HepG2 (cell line): Measurements from ENCODE around the gene VILL. TPM values are rescaled to one million over a fixed set of nuclear protein-coding genes. Genes with fewer than 3 reads are reported as not detected.

Source experiments
- ATF7-NPFF ChIP-seq: sonication (generic); formaldehyde crosslinking; IDR thresholded peaks from 2 replicates; pipeline ENCODE4 v1.8.1; 2023; ENCODE audit warnings: mild to moderate bottlenecking, low read depth, missing genetic modification reagents, moderate library complexity
- DPF2 ChIP-seq: sonication (generic); formaldehyde crosslinking; IDR thresholded peaks from 2 replicates; pipeline ENCODE4 v1.4.0; 2020; ENCODE audit warnings: mild to moderate bottlenecking, low read depth, missing genetic modification reagents, borderline replicate concordance
- ELF1 ChIP-seq: sonication (generic); formaldehyde crosslinking; IDR thresholded peaks from 2 replicates; pipeline ENCODE4 v1.4.0; 2020; ENCODE audit warnings: missing genetic modification reagents
- HNRNPL ChIP-seq: fragments of 200-400 bp; formaldehyde crosslinking; IDR thresholded peaks from 2 replicates; pipeline ENCODE4 v1.6.1; 2017; ENCODE audit warnings: mild to moderate bottlenecking, low read depth, low read length
- HOXA5 ChIP-seq: sonication (generic); formaldehyde crosslinking; IDR thresholded peaks from 2 replicates; pipeline ENCODE4 v1.4.0; 2020; ENCODE audit warnings: missing genetic modification reagents
- JUN ChIP-seq: sonication (generic); formaldehyde crosslinking; IDR thresholded peaks from 2 replicates; pipeline ENCODE4 v1.4.0; 2020; ENCODE audit warnings: mild to moderate bottlenecking, missing genetic modification reagents
- MED13 ChIP-seq: sonication (generic); formaldehyde crosslinking; IDR thresholded peaks from 2 replicates; pipeline ENCODE4 v1.5.0; 2020; ENCODE audit warnings: missing genetic modification reagents
- MEIS2 ChIP-seq: sonication (generic); formaldehyde crosslinking; IDR thresholded peaks from 2 replicates; pipeline ENCODE4 v1.9.0; 2021; ENCODE audit warnings: mild to moderate bottlenecking, missing genetic modification reagents
- MXD4 ChIP-seq: IDR thresholded peaks from 2 replicates; pipeline ENCODE4 v1.6.1; 2016; ENCODE audit warnings: mild to moderate bottlenecking, missing biosample characterization, missing genetic modification reagents
- NR1H2 ChIP-seq: sonication (generic); formaldehyde crosslinking; IDR thresholded peaks from 2 replicates; pipeline ENCODE4 v1.8.1; 2022; ENCODE audit warnings: low read depth, missing genetic modification reagents, borderline replicate concordance
- SIN3A ChIP-seq: IDR thresholded peaks from 2 replicates; pipeline ENCODE4 v1.6.1; 2011; ENCODE audit warnings: low read depth, mild to moderate bottlenecking, control low read depth, low read length, borderline replicate concordance
- SRY ChIP-seq: sonication (generic); formaldehyde crosslinking; IDR thresholded peaks from 2 replicates; pipeline ENCODE4 v1.8.0; 2022; ENCODE audit warnings: mild to moderate bottlenecking, missing genetic modification reagents
- ZBTB3 ChIP-seq: sonication (generic); formaldehyde crosslinking; IDR thresholded peaks from 2 replicates; pipeline ENCODE4 v1.4.0; 2020; ENCODE audit warnings: low read depth, mild to moderate bottlenecking, moderate library complexity, missing genetic modification reagents, borderline replicate concordance
- ZKSCAN5 ChIP-seq: sonication (generic); formaldehyde crosslinking; IDR thresholded peaks from 2 replicates; pipeline ENCODE4 v1.5.1; 2020; ENCODE audit warnings: mild to moderate bottlenecking, missing genetic modification reagents
- ZNF24 ChIP-seq: fragments of 450-650 bp; IDR thresholded peaks from 2 replicates; pipeline ENCODE4 v1.6.1; 2017; ENCODE audit warnings: antibody characterized with exemption, mild to moderate bottlenecking
- ZNF557 ChIP-seq: sonication (generic); formaldehyde crosslinking; IDR thresholded peaks from 2 replicates; pipeline ENCODE4 v1.4.0; 2020; ENCODE audit warnings: missing genetic modification reagents
- ZNF616 ChIP-seq: sonication (generic); formaldehyde crosslinking; IDR thresholded peaks from 2 replicates; pipeline ENCODE4 v1.5.0; 2020; ENCODE audit warnings: low read depth, mild to moderate bottlenecking, missing genetic modification reagents
- ZNF619 ChIP-seq: sonication (generic); formaldehyde crosslinking; IDR thresholded peaks from 2 replicates; pipeline ENCODE4 v1.4.0; 2020; ENCODE audit warnings: mild to moderate bottlenecking, missing genetic modification reagents
- ZNF660 ChIP-seq: sonication (generic); formaldehyde crosslinking; IDR thresholded peaks from 2 replicates; pipeline ENCODE4 v1.5.1; 2020; ENCODE audit warnings: mild to moderate bottlenecking, low read depth, missing genetic modification reagents, borderline replicate concordance
- polyA plus RNA-seq, 8 experiments: library from polyadenylated mRNA; depleted of rRNA in 3 of 8; stranded (reverse) in 7 of 8; unstranded in 1 of 8; fragments of >200 nt; fragmentation: Illumina TruSeq in 4 of 8; extraction: Trizol in 4 of 8; gene quantifications; 2 replicates each; pipeline versions ENCODE4 v1.2.1 to v1.2.3, GENCODE V29; 2011 to 2016; ENCODE audit warnings: low read depth in 4 of 8, missing spikeins in 1 of 8, mixed read lengths in 1 of 8; ENCODE audit not compliant: insufficient read depth in 1 of 8
- total RNA-seq, 5 experiments: library from RNA; depleted of rRNA; stranded (reverse); fragments of >200 nt; fragmentation: Illumina TruSeq; extraction: Trizol; gene quantifications; 2 replicates each; pipeline ENCODE4 v1.2.3, GENCODE V29; 2016; ENCODE audit warnings: low read depth in 1 of 5
- TF ChIP-seq, protein P1 (sequence below): sonication (generic); formaldehyde crosslinking; IDR thresholded peaks from 2 replicates; pipeline ENCODE4 v1.8.0; 2022; ENCODE audit warnings: mild to moderate bottlenecking, missing genetic modification reagents, moderate library complexity
- TF ChIP-seq, protein P2 (sequence below): IDR thresholded peaks from 2 replicates; pipeline ENCODE4 v1.4.0; 2020; ENCODE audit warnings: mild to moderate bottlenecking, missing genetic modification reagents
- TF ChIP-seq, protein P3 (sequence below): sonication (generic); formaldehyde crosslinking; IDR thresholded peaks from 2 replicates; pipeline ENCODE4 v1.4.0; 2020; ENCODE audit warnings: missing genetic modification reagents
- TF ChIP-seq, protein P4 (sequence below): IDR thresholded peaks from 2 replicates; pipeline ENCODE4 v1.6.1; 2012; ENCODE audit warnings: low read length, improper control_type of control experiment

The VILL gene
- total and polyA plus RNA-seq, 2 of the 13 experiments (the other 11 are each of a cell fraction or from before 2014, with no cell fraction given), result 3.2 to 5.3 TPM

DNA sequence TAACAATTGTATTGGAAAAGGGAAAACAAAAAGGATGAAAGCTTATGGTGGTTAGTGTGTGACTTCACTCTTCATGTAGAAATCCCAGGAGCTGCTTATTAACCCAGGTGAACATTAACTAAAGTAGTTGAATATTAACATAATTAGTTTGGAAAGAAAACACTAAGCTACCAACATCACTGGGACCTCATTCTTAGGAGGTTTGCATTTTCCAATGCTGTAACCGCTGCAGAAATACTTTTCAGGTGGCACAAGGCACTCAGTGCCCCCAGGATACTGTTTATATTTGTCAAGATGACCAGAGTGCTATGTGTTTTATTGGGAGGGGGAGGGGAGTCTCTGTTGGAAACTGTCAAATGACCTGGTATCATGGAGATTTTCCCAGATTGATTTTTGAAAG is 25.9 kb upstream of the VILL start (continued):
- TF ChIP-seq ZBTB3, result no peak
- TF ChIP-seq MXD4, result no peak
- 0 out of 2 replicates have a peak, but pooled peaks have one; percentile 59 for TF ChIP-seq HNRNPL
- no peak for TF ChIP-seq MEIS2
- no peak for TF ChIP-seq ZNF616 (CRISPR knock-in tag)
- no peak for TF ChIP-seq ZNF24
- TF ChIP-seq, protein P1, sequence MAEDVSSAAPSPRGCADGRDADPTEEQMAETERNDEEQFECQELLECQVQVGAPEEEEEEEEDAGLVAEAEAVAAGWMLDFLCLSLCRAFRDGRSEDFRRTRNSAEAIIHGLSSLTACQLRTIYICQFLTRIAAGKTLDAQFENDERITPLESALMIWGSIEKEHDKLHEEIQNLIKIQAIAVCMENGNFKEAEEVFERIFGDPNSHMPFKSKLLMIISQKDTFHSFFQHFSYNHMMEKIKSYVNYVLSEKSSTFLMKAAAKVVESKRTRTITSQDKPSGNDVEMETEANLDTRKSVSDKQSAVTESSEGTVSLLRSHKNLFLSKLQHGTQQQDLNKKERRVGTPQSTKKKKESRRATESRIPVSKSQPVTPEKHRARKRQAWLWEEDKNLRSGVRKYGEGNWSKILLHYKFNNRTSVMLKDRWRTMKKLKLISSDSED (CRISPR knock-in tag), result no peak
- no peak for TF ChIP-seq ZKSCAN5 (CRISPR knock-in tag)
- 0 out of 2 replicates have a peak, but pooled peaks have one; percentile 55 for TF ChIP-seq ATF7-NPFF
- TF ChIP-seq SRY (CRISPR knock-in tag), result no peak
- no peak for TF ChIP-seq ELF1
- TF ChIP-seq JUN (CRISPR knock-in tag), result no peak
- TF ChIP-seq DPF2 (CRISPR knock-in tag), result no peak
- TF ChIP-seq, protein P2, sequence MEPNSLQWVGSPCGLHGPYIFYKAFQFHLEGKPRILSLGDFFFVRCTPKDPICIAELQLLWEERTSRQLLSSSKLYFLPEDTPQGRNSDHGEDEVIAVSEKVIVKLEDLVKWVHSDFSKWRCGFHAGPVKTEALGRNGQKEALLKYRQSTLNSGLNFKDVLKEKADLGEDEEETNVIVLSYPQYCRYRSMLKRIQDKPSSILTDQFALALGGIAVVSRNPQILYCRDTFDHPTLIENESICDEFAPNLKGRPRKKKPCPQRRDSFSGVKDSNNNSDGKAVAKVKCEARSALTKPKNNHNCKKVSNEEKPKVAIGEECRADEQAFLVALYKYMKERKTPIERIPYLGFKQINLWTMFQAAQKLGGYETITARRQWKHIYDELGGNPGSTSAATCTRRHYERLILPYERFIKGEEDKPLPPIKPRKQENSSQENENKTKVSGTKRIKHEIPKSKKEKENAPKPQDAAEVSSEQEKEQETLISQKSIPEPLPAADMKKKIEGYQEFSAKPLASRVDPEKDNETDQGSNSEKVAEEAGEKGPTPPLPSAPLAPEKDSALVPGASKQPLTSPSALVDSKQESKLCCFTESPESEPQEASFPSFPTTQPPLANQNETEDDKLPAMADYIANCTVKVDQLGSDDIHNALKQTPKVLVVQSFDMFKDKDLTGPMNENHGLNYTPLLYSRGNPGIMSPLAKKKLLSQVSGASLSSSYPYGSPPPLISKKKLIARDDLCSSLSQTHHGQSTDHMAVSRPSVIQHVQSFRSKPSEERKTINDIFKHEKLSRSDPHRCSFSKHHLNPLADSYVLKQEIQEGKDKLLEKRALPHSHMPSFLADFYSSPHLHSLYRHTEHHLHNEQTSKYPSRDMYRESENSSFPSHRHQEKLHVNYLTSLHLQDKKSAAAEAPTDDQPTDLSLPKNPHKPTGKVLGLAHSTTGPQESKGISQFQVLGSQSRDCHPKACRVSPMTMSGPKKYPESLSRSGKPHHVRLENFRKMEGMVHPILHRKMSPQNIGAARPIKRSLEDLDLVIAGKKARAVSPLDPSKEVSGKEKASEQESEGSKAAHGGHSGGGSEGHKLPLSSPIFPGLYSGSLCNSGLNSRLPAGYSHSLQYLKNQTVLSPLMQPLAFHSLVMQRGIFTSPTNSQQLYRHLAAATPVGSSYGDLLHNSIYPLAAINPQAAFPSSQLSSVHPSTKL (CRISPR knock-in tag), result peak; percentile 77
- no peak for TF ChIP-seq ZNF619 (CRISPR knock-in tag)
- TF ChIP-seq, protein P3, sequence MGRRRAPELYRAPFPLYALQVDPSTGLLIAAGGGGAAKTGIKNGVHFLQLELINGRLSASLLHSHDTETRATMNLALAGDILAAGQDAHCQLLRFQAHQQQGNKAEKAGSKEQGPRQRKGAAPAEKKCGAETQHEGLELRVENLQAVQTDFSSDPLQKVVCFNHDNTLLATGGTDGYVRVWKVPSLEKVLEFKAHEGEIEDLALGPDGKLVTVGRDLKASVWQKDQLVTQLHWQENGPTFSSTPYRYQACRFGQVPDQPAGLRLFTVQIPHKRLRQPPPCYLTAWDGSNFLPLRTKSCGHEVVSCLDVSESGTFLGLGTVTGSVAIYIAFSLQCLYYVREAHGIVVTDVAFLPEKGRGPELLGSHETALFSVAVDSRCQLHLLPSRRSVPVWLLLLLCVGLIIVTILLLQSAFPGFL (CRISPR knock-in tag), result no peak
- TF ChIP-seq ZNF557 (CRISPR knock-in tag), result 0 out of 2 replicates have a peak, but pooled peaks have one; percentile 34
- TF ChIP-seq, protein P4, sequence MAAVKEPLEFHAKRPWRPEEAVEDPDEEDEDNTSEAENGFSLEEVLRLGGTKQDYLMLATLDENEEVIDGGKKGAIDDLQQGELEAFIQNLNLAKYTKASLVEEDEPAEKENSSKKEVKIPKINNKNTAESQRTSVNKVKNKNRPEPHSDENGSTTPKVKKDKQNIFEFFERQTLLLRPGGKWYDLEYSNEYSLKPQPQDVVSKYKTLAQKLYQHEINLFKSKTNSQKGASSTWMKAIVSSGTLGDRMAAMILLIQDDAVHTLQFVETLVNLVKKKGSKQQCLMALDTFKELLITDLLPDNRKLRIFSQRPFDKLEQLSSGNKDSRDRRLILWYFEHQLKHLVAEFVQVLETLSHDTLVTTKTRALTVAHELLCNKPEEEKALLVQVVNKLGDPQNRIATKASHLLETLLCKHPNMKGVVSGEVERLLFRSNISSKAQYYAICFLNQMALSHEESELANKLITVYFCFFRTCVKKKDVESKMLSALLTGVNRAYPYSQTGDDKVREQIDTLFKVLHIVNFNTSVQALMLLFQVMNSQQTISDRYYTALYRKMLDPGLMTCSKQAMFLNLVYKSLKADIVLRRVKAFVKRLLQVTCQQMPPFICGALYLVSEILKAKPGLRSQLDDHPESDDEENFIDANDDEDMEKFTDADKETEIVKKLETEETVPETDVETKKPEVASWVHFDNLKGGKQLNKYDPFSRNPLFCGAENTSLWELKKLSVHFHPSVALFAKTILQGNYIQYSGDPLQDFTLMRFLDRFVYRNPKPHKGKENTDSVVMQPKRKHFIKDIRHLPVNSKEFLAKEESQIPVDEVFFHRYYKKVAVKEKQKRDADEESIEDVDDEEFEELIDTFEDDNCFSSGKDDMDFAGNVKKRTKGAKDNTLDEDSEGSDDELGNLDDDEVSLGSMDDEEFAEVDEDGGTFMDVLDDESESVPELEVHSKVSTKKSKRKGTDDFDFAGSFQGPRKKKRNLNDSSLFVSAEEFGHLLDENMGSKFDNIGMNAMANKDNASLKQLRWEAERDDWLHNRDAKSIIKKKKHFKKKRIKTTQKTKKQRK, result no peak
- TF ChIP-seq SIN3A, result no peak
- no peak for TF ChIP-seq ZNF660
- peak; percentile 43; the same call in 1 of the 2 replicates for TF ChIP-seq HOXA5
- no peak for TF ChIP-seq NR1H2 (CRISPR knock-in tag)
- no peak for TF ChIP-seq MED13 (CRISPR knock-in tag)
